Thyroid gland (tissue), 4 donors: ENCODE measurements around the gene UBE2Z. TPM values are rescaled to one million over a fixed set of nuclear protein-coding genes. Genes with fewer than 3 reads are reported as not detected.

Experiments used
- DNase-seq, 2 donors: peaks; one replicate each; pipeline ENCODE4 v3.0.0-alpha.2; 2019
- H3K27ac ChIP-seq, 3 donors: fragments of 200-600 bp; sonication (generic); 1 replicate in 2 of 3; 2 replicates in 1 of 3; pipeline ENCODE4 v1.5.1; 2016 to 2019; ENCODE audit warnings: mild to moderate bottlenecking in 1 of 3, moderate library complexity in 1 of 3
- H3K27me3 ChIP-seq: fragments of 200-600 bp; sonication (generic); one replicate; pipeline ENCODE4 v1.5.1; 2019
- H3K36me3 ChIP-seq, 2 donors: fragments of 200-600 bp; sonication (generic); one replicate each; pipeline ENCODE4 v1.5.1; 2016 to 2019
- H3K4me1 ChIP-seq, 2 donors: fragments of 200-600 bp; sonication (generic); one replicate each; pipeline ENCODE4 v1.5.1; 2017 to 2019
- H3K4me3 ChIP-seq, 3 donors: fragments of 200-600 bp; sonication (generic); replicated peaks in 1 of 3; 1 replicate in 2 of 3; 2 replicates in 1 of 3; pipeline ENCODE4 v1.5.1; 2016; ENCODE audit warnings: mild to moderate bottlenecking in 1 of 3
- H3K9me3 ChIP-seq: fragments of 200-600 bp; sonication (generic); one replicate; pipeline ENCODE4 v1.5.1; 2017
- CTCF ChIP-seq, 6 experiments: fragments of 200-600 bp in 3 of 6; fragments of 450-650 bp in 3 of 6; sonication (generic) in 3 of 6; IDR thresholded peaks; one replicate each; pipeline ENCODE4 v1.5.1; 2016 to 2019; ENCODE audit warnings: antibody characterized with exemption in 6 of 6, mild to moderate bottlenecking in 2 of 6, inconsistent platforms in 1 of 6, moderate library complexity in 1 of 6
- POLR2A ChIP-seq, 2 donors: fragments of 450-650 bp; IDR thresholded peaks; one replicate each; pipeline ENCODE4 v1.6.1; 2017; ENCODE audit warnings: antibody characterized with exemption in 2 of 2, mild to moderate bottlenecking in 2 of 2, moderate library complexity in 1 of 2
- WGBS, 2 donors: methylation state at CpG; one replicate each; pipeline ENCODE4 v1.1.5; 2017; 5-methylcytosine and 5-hydroxymethylcytosine counted together
- intact Hi-C: fragments of 100-400 bp; cut with DNase I; formaldehyde crosslinking; loops from one replicate; pipeline ENCODE4 v1.15.1; 2023
- total RNA-seq, 4 donors: library from RNA; depleted of rRNA; stranded (reverse); fragments of >200 nt; gene quantifications; one replicate each; pipeline ENCODE4 v1.2.3, GENCODE V29; 2016

The UBE2Z gene
- total RNA-seq, 4 donors from 2014 or later = 80.9 to 103 (median 99.0) TPM

GRCh38 chr17:48890086-48890485, 18.1 kb upstream of the UBE2Z start:
- H3K9me3 ChIP-seq = no peaks in the 10 kb centered on the region
- no peak for DNase-seq
- no peaks in the 10 kb centered on the region for H3K27me3 ChIP-seq
- intact Hi-C loops = no loop called here
- 95 to 98% methylated on average over 2 of the region's 2 CpGs for WGBS, 2 donors
- no peak overlapping the region for H3K4me3 ChIP-seq
- H3K27ac ChIP-seq = no peak overlapping the region
- peaks cover 15 to 19% of the 10 kb centered on the region in 2 donors for H3K4me1 ChIP-seq
- TF ChIP-seq CTCF (IDR thresholded peaks at IDR 0.05) (no peak), POLR2A (IDR thresholded peaks at IDR 0.05) (no peak)
- peaks cover 0 to under 1% of the 10 kb centered on the region in 2 donors for H3K36me3 ChIP-seq

- Histone ChIP-seq H3K4me1 (peaks cover 15 to 19% of the 10 kb centered on the region in 2 donors), H3K4me3 (peak overlapping the region; percentile 65 to 78 (median 66)), H3K9me3 (no peaks in the 10 kb centered on the region), H3K27ac (peak overlapping the region in 2 of 3 donors; percentile 62 to 63), H3K36me3 (peaks cover 0 to 9% of the 10 kb centered on the region in 2 donors), H3K27me3 (no peaks in the 10 kb centered on the region)
- intact Hi-C loops = no loop called here
- TF ChIP-seq POLR2A (IDR thresholded peaks at IDR 0.05) (no peak), CTCF (IDR thresholded peaks at IDR 0.05) (no peak)
- 0 to 1% methylated on average over 22 to 24 of the region's 24 CpGs for WGBS, 2 donors
- no peak for DNase-seq
These were observed 15.1 kb upstream of the UBE2Z start for GRCh38 chr17:48892940-48893645.

- DNase-seq = no peak
- Histone ChIP-seq H3K4me3 (peak overlapping the region in 2 of 3 donors; percentile 65 to 78), H3K4me1 (peaks cover 15 to 19% of the 10 kb centered on the region in 2 donors), H3K9me3 (no peaks in the 10 kb centered on the region), H3K36me3 (peaks cover 0 to 12% of the 10 kb centered on the region in 2 donors), H3K27ac (no peak overlapping the region), H3K27me3 (no peaks in the 10 kb centered on the region)
- no peak for TF ChIP-seq POLR2A (IDR thresholded peaks at IDR 0.05)
- TF ChIP-seq CTCF (IDR thresholded peaks at IDR 0.05) = no peak
- 57 to 68% methylated on average over 5 of the region's 5 CpGs for WGBS, 2 donors
- intact Hi-C loops = no loop called here
These were observed 14.3 kb upstream of the UBE2Z start for GRCh38 chr17:48893646-48894508.

GRCh38 chr17:48894886-48895285, 13.3 kb upstream of the UBE2Z start:
- intact Hi-C loops = no loop called here
- no peak for TF ChIP-seq CTCF (IDR thresholded peaks at IDR 0.05)
- no peak for TF ChIP-seq POLR2A (IDR thresholded peaks at IDR 0.05)
- WGBS, 2 donors = 82 to 88% methylated on average over 3 of the region's 3 CpGs

More at GRCh38 chr17:48894886-48895285, 13.3 kb upstream of the UBE2Z start:
- peaks cover 0 to 12% of the 10 kb centered on the region in 2 donors for H3K36me3 ChIP-seq
- H3K4me3 ChIP-seq = no peak overlapping the region
- H3K4me1 ChIP-seq = peaks cover 15 to 19% of the 10 kb centered on the region in 2 donors
- no peaks in the 10 kb centered on the region for H3K27me3 ChIP-seq
- H3K9me3 ChIP-seq = no peaks in the 10 kb centered on the region
- H3K27ac ChIP-seq = no peak overlapping the region
- no peak for DNase-seq
